SK-N-SH (cell line): ENCODE results near the gene CLSTN2. TPM values are rescaled to one million over a fixed set of nuclear protein-coding genes. Genes with fewer than 3 reads are reported as not detected.

Experiments
- CTCF ChIA-PET: fragments of 300-600, 350-600 bp; formaldehyde crosslinking; extraction: SDS; loops from one replicate; lab custom pipeline; 2021; lab: Yijun Ruan, JAX
- POLR2A ChIA-PET: fragments of 350-600 bp; sonication (Branson Sonifier 250); formaldehyde crosslinking; extraction: SDS; loops from one replicate; lab custom pipeline; 2020; ENCODE audit warnings: antibody characterized with exemption, inconsistent platforms; lab: Yijun Ruan, JAX
- DNase-seq: peaks from one replicate; pipeline ENCODE4 v3.0.0; 2012
- H2AFZ ChIP-seq: fragments of 200-600 bp; sonication (generic); 2 replicates; pipeline ENCODE4 v1.8.1; 2016; ENCODE audit warnings: antibody characterized with exemption, mild to moderate bottlenecking, low read depth
- H3F3A ChIP-seq: fragments of 200-600 bp; sonication (generic); replicated peaks from 2 replicates; pipeline ENCODE3; 2016; ENCODE audit warnings: antibody characterized with exemption, mild to moderate bottlenecking; ENCODE audit not compliant: insufficient read depth
- H3K27ac ChIP-seq, 2 experiments: fragments of 200-500 bp in 1 of 2; fragments of 200-600 bp in 1 of 2; sonication (Bioruptor generic) in 1 of 2; sonication (generic), shearing (Covaris generic) in 1 of 2; 2 replicates each; pipeline versions ENCODE4 v1.5.1 to v1.6.1; 2014 to 2016; ENCODE audit warnings: low read depth in 2 of 2, inconsistent platforms in 1 of 2, low read length in 1 of 2, mild to moderate bottlenecking in 1 of 2, mixed read lengths in 1 of 2
- H3K27me3 ChIP-seq: fragments of 200-600 bp; sonication (generic), shearing (Covaris generic); 2 replicates; pipeline ENCODE4 v1.6.1; 2016; ENCODE audit warnings: mixed run types; ENCODE audit not compliant: insufficient read depth
- H3K36me3 ChIP-seq, 2 experiments: fragments of 200-500 bp in 1 of 2; fragments of 200-600 bp in 1 of 2; sonication (Bioruptor generic) in 1 of 2; sonication (generic) in 1 of 2; replicated peaks in 1 of 2; 2 replicates each; pipeline versions ENCODE3 to v1.5.1; 2014 to 2016; ENCODE audit warnings: low read length in 1 of 2, mild to moderate bottlenecking in 1 of 2; ENCODE audit not compliant: insufficient read depth in 2 of 2, control insufficient read depth in 1 of 2
- H3K4me1 ChIP-seq, 2 experiments: fragments of 200-500 bp in 1 of 2; fragments of 200-600 bp in 1 of 2; sonication (Bioruptor generic) in 1 of 2; sonication (generic), shearing (Covaris generic) in 1 of 2; 2 replicates each; pipeline versions ENCODE4 v1.5.1 to v1.6.1; 2014 to 2016; ENCODE audit warnings: low read depth in 1 of 2, low read length in 1 of 2, mixed run types in 1 of 2; ENCODE audit not compliant: insufficient read depth in 2 of 2, control insufficient read depth in 1 of 2
- H3K4me2 ChIP-seq: fragments of 200-600 bp; sonication (generic), shearing (Covaris generic); 2 replicates; pipeline ENCODE4 v1.6.1; 2017; ENCODE audit warnings: mixed run types
- H3K4me3 ChIP-seq, 2 experiments: fragments of 200-500 bp in 1 of 2; fragments of 200-600 bp in 1 of 2; sonication (Bioruptor generic) in 1 of 2; sonication (generic), shearing (Covaris generic) in 1 of 2; 2 replicates each; pipeline versions ENCODE4 v1.5.1 to v1.8.1; 2014 to 2016; ENCODE audit warnings: low read depth in 2 of 2, inconsistent platforms in 1 of 2, low read length in 1 of 2, mild to moderate bottlenecking in 1 of 2, mixed read lengths in 1 of 2, moderate library complexity in 1 of 2
- H3K79me2 ChIP-seq: fragments of 200-600 bp; sonication (generic); 2 replicates; pipeline ENCODE4 v1.8.1; 2017; ENCODE audit warnings: mild to moderate bottlenecking; ENCODE audit not compliant: insufficient read depth
- H3K9ac ChIP-seq: fragments of 200-600 bp; sonication (generic); 2 replicates; pipeline ENCODE4 v1.6.1; 2017; ENCODE audit warnings: mixed run types
- H3K9me2 ChIP-seq: fragments of 200-600 bp; sonication (generic); 2 replicates; pipeline ENCODE4 v1.6.1; 2017; ENCODE audit warnings: mixed run types
- H3K9me3 ChIP-seq: fragments of 200-600 bp; sonication (generic); 2 replicates; pipeline ENCODE4 v1.6.1; 2017; ENCODE audit warnings: mixed run types, mild to moderate bottlenecking, moderate library complexity
- H4K20me1 ChIP-seq: fragments of 200-600 bp; sonication (generic); 2 replicates; pipeline ENCODE4 v1.6.1; 2017; ENCODE audit warnings: mild to moderate bottlenecking, mixed run types; ENCODE audit not compliant: insufficient read depth
- CHD2 ChIP-seq: fragments of 150-350 bp; IDR thresholded peaks from 2 replicates; pipeline ENCODE4 v1.6.1; 2018; ENCODE audit warnings: low read length; ENCODE audit not compliant: partially characterized antibody
- FOXJ3 ChIP-seq: sonication (generic); formaldehyde crosslinking; IDR thresholded peaks from 2 replicates; pipeline ENCODE4 v1.5.1; 2020; ENCODE audit warnings: mild to moderate bottlenecking, missing genetic modification reagents
- GABPA ChIP-seq: IDR thresholded peaks from 2 replicates; pipeline ENCODE4 v1.4.0; 2012; ENCODE audit warnings: low read depth, mild to moderate bottlenecking
- GATA2 ChIP-seq: sonication (generic); formaldehyde crosslinking; IDR thresholded peaks from 2 replicates; pipeline ENCODE4 v1.5.0; 2020; ENCODE audit warnings: mild to moderate bottlenecking, missing genetic modification reagents
- JUND ChIP-seq: IDR thresholded peaks from 2 replicates; pipeline ENCODE4 v1.4.0; 2012
- NFIC ChIP-seq: IDR thresholded peaks from 2 replicates; pipeline ENCODE4 v1.4.0; 2012; ENCODE audit warnings: borderline replicate concordance
- PBX3 ChIP-seq: IDR thresholded peaks from 2 replicates; pipeline ENCODE4; 2012
- RXRA ChIP-seq: IDR thresholded peaks from 2 replicates; pipeline ENCODE4 v1.4.0; 2012; ENCODE audit warnings: low read depth, mild to moderate bottlenecking, borderline replicate concordance
- SIN3A ChIP-seq: IDR thresholded peaks from 2 replicates; pipeline ENCODE4 v1.6.1; 2012; ENCODE audit warnings: low read depth, mild to moderate bottlenecking, low read length, moderate library complexity, borderline replicate concordance
- SMC3 ChIP-seq: IDR thresholded peaks from 2 replicates; pipeline ENCODE4 v1.6.1; 2012; ENCODE audit warnings: low read depth, low read length, improper control_type of control experiment
- TAF1 ChIP-seq: IDR thresholded peaks from 2 replicates; pipeline ENCODE4 v1.6.1; 2012; ENCODE audit warnings: low read depth, mild to moderate bottlenecking, low read length, moderate library complexity, borderline replicate concordance
- TCF12 ChIP-seq: IDR thresholded peaks from 2 replicates; pipeline ENCODE4 v1.4.0; 2012
- TEAD4 ChIP-seq: IDR thresholded peaks from 2 replicates; pipeline ENCODE4 v1.4.0; 2012; ENCODE audit warnings: mild to moderate bottlenecking, borderline replicate concordance; ENCODE audit not compliant: insufficient read depth
- USF2 ChIP-seq: fragments of 150-350 bp; IDR thresholded peaks from 2 replicates; pipeline ENCODE4 v1.6.1; 2017; ENCODE audit warnings: antibody characterized with exemption, low read length, low read depth, borderline replicate concordance
- WGBS: methylation state at CpG from one replicate; pipeline ENCODE4 v1.1.6; 2017; ENCODE audit warnings: low lambda C conversion rate; 5-methylcytosine and 5-hydroxymethylcytosine counted together
- polyA plus RNA-seq, 3 experiments: library from polyadenylated mRNA; depleted of rRNA; stranded (reverse); fragments of >200 nt; gene quantifications; 2 replicates each; pipeline ENCODE4 v1.2.3, GENCODE V29; 2012
- TF ChIP-seq, protein P1 (sequence below): IDR thresholded peaks from 2 replicates; pipeline ENCODE4 v1.4.0; 2012; ENCODE audit warnings: low read depth
- TF ChIP-seq, protein P2 (sequence below): IDR thresholded peaks from 2 replicates; pipeline ENCODE4 v1.4.0; 2012; ENCODE audit warnings: low read depth, borderline replicate concordance
- TF ChIP-seq, protein P3 (sequence below): fragments of 200-600 bp; sonication (generic); IDR thresholded peaks from 2 replicates; pipeline ENCODE4 v1.6.1; 2017; ENCODE audit warnings: antibody characterized with exemption, mild to moderate bottlenecking, moderate library complexity

Gene CLSTN2
- polyA plus RNA-seq, 1 of the 3 experiments (the other 2 are of a cell fraction) = 0.02 TPM

GRCh38 chr3:140552898-140553297 lies 617.9 kb downstream of the CLSTN2 start:
- Histone ChIP-seq H3K36me3 (no peaks in the 10 kb centered on the region), H3K4me2 (no peak overlapping the region), H3K9me3 (no peaks in the 10 kb centered on the region), H3K9ac (no peak overlapping the region), H4K20me1 (no peaks in the 10 kb centered on the region), H2AFZ (no peak overlapping the region), H3K79me2 (no peaks in the 10 kb centered on the region), H3K4me1 (no peaks in the 10 kb centered on the region), H3K4me3 (no peak overlapping the region), H3K27me3 (no peaks in the 10 kb centered on the region), H3F3A (no peaks in the 10 kb centered on the region), H3K27ac (no peak overlapping the region), H3K9me2 (no peaks in the 10 kb centered on the region)
- TF ChIP-seq TAF1 = no peak
- TF ChIP-seq FOXJ3 = no peak
- no peak for TF ChIP-seq PBX3
- TF ChIP-seq SIN3A = no peak
- no peak for TF ChIP-seq GATA2 (CRISPR knock-in tag)
- TF ChIP-seq, protein P1, sequence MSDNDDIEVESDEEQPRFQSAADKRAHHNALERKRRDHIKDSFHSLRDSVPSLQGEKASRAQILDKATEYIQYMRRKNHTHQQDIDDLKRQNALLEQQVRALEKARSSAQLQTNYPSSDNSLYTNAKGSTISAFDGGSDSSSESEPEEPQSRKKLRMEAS = no peak
- no peak for TF ChIP-seq GABPA
- no peak for TF ChIP-seq SMC3
- no peak for TF ChIP-seq CHD2
- no peak for TF ChIP-seq USF2
- TF ChIP-seq JUND = no peak
- no peak for TF ChIP-seq NFIC
- no peak for TF ChIP-seq RXRA
- TF ChIP-seq, protein P2, sequence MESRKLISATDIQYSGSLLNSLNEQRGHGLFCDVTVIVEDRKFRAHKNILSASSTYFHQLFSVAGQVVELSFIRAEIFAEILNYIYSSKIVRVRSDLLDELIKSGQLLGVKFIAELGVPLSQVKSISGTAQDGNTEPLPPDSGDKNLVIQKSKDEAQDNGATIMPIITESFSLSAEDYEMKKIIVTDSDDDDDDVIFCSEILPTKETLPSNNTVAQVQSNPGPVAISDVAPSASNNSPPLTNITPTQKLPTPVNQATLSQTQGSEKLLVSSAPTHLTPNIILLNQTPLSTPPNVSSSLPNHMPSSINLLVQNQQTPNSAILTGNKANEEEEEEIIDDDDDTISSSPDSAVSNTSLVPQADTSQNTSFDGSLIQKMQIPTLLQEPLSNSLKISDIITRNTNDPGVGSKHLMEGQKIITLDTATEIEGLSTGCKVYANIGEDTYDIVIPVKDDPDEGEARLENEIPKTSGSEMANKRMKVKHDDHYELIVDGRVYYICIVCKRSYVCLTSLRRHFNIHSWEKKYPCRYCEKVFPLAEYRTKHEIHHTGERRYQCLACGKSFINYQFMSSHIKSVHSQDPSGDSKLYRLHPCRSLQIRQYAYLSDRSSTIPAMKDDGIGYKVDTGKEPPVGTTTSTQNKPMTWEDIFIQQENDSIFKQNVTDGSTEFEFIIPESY = no peak
- no peak for TF ChIP-seq TCF12
- TF ChIP-seq, protein P3, sequence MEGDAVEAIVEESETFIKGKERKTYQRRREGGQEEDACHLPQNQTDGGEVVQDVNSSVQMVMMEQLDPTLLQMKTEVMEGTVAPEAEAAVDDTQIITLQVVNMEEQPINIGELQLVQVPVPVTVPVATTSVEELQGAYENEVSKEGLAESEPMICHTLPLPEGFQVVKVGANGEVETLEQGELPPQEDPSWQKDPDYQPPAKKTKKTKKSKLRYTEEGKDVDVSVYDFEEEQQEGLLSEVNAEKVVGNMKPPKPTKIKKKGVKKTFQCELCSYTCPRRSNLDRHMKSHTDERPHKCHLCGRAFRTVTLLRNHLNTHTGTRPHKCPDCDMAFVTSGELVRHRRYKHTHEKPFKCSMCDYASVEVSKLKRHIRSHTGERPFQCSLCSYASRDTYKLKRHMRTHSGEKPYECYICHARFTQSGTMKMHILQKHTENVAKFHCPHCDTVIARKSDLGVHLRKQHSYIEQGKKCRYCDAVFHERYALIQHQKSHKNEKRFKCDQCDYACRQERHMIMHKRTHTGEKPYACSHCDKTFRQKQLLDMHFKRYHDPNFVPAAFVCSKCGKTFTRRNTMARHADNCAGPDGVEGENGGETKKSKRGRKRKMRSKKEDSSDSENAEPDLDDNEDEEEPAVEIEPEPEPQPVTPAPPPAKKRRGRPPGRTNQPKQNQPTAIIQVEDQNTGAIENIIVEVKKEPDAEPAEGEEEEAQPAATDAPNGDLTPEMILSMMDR = no peak
- TF ChIP-seq TEAD4 = no peak
- no peak for DNase-seq
- POLR2A ChIA-PET = no interaction called here
- CTCF ChIA-PET = no interaction called here
- WGBS = 84% methylated on average over 5 of the region's 5 CpGs
